ENCODE data around the gene APBB2.

The APBB2 gene

DNA sequence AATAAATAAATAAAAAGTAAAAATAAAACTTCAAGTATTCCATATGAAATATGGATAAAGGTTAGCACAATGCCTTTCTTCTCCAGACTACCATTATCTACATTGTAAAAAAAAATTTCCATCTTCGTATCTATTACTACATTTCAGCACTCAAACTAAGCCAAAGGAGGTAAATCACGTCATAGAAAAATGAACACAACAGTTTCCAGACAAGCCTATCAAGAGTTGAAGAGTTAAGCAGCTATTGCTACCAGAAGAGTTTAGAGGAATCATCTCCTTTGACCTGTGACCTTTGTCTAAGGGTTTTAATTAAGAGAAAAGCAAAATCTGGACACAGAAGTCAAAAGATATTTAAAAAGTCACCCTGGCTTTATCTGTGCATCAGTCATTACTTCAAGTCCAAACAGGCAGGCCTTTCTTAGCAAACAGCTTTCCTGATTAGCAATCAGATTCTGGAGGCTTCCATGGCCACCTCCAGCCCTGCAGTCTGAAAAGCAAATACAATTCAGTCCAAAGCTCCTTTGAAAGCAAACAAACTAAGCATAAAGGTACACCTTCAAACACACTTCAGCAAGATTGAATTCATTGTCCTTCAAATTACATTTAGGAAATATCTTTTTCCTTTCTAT lies 82.2 kb downstream of the APBB2 start:
- DNase-seq = no peak
- Histone ChIP-seq H3K27ac (ENCODE audit: insufficient read depth, low read length, poor library complexity, severe bottlenecking) (no peak overlapping the region), H3K27me3 (replicated peaks; ENCODE audit: control insufficient read depth, insufficient read depth, low read length, poor library complexity, severe bottlenecking) (no peaks in the 10 kb centered on the region), H3K4me1 (ENCODE audit: control insufficient read depth, insufficient read depth, low read length, poor library complexity, severe bottlenecking) (no peaks in the 10 kb centered on the region), H3K36me3 (ENCODE audit: control insufficient read depth, insufficient read depth, low read length) (no peaks in the 10 kb centered on the region), H3K9me3 (ENCODE audit: control insufficient read depth, low read length) (no peaks in the 10 kb centered on the region), H3K4me3 (ENCODE audit: insufficient read depth, low read depth, low read length, poor library complexity, severe bottlenecking) (no peak overlapping the region)

DNA sequence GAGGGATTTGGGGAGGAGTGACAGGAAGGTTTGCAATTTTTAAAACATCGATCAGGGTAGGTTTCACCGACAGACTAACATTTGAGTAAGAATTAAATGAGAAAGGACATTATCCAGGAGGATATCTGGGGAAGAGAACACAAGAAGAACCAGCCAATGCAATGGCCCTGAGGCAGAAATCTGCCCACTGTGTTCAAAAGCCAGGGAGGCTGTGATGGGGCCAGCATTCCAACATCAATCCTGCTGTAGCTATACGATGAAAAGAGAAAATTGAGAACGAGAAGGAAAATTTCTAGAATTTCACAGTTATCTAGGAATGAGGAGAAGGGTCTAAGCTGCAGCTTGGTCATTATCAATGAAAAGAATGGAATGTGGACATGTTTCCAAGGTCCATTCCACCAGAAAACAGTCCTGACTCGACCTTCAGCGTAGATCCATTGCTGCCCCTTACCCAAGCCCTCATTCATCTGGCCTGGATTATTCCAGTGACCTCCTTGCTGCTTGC lies 84.4 kb downstream of the APBB2 start:
- no peaks in the 10 kb centered on the region for H3K9me3 ChIP-seq (ENCODE audit: control insufficient read depth, low read length)
- no peaks in the 10 kb centered on the region for H3K4me1 ChIP-seq (ENCODE audit: control insufficient read depth, insufficient read depth, low read length, poor library complexity, severe bottlenecking)
- DNase-seq = no peak
- no peaks in the 10 kb centered on the region for H3K27me3 ChIP-seq (replicated peaks; ENCODE audit: control insufficient read depth, insufficient read depth, low read length, poor library complexity, severe bottlenecking)
- H3K27ac ChIP-seq (ENCODE audit: insufficient read depth, low read length, poor library complexity, severe bottlenecking) = no peak overlapping the region
- no peaks in the 10 kb centered on the region for H3K36me3 ChIP-seq (ENCODE audit: control insufficient read depth, insufficient read depth, low read length)
- no peak overlapping the region for H3K4me3 ChIP-seq (ENCODE audit: insufficient read depth, low read depth, low read length, poor library complexity, severe bottlenecking)

DNA sequence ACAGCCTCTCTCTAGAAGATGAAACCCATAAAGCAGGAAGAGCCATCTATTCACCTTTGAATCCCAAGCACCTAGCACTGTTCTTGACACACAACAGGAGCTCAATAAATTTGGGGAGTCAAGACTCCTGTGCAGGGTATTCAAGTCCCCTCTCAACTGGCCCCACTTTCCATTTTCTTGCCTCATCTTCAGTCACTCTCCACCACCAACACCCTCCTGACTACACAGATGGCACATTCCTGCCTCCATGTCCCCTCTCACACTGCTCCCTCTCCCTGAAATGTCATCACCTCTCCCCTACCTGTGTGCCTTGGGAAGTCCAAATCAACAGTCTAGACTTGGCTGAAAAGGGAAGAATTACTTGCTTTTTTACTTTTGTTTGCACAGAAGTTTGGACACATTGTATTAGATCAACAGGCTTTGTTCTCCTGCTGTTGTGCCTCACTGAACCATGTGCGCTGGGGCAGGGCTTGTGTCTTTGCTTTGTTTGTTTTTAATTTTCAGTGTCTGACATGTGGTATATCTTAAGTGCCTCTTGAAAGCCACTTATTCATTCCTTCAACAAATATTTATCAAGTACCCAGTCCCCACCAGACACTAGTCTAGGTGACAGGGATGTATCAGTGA lies 85.1 kb downstream of the APBB2 start:
- Histone ChIP-seq H3K36me3 (ENCODE audit: control insufficient read depth, insufficient read depth, low read length) (no peaks in the 10 kb centered on the region), H3K9me3 (ENCODE audit: control insufficient read depth, low read length) (no peaks in the 10 kb centered on the region), H3K4me3 (ENCODE audit: insufficient read depth, low read depth, low read length, poor library complexity, severe bottlenecking) (no peak overlapping the region), H3K27me3 (replicated peaks; ENCODE audit: control insufficient read depth, insufficient read depth, low read length, poor library complexity, severe bottlenecking) (no peaks in the 10 kb centered on the region), H3K4me1 (ENCODE audit: control insufficient read depth, insufficient read depth, low read length, poor library complexity, severe bottlenecking) (no peaks in the 10 kb centered on the region), H3K27ac (ENCODE audit: insufficient read depth, low read length, poor library complexity, severe bottlenecking) (no peak overlapping the region)
- no peak for DNase-seq

DNA sequence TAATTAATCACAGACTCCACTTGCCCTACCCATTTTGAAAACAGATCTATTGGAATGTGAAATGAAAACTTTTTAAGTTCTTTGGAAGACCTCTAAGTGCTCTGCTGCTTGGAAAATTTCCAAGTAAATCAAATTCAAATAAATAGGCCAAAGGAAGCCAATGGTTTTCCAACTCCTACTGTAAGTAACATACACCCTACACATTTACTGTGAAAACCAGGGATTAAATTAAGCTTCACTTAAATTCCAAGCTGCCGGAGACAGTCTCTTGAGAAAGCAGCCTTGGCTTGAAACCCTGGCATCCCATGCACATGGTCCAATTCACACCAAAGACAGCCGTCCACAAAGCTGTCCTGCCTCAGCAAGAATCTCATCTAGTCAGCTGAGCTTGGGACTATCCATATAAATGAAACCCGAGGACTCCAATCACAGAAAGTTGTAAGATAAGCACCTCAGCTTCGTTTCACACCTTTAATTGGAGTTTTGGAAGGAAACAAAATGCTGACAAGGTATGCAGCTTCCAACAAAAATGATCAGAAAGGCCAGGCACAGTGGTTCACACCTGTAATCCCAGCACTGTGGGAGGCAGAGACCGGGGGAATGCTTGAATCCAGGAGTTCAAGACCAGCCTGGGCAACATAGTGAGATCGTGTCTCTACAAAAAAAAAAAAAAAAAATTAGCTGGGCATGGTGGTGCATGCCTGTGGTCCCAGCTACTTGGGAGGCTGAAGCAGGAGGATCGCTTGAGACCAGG lies 88.6 kb downstream of the APBB2 start:
- Histone ChIP-seq H3K36me3 (ENCODE audit: control insufficient read depth, insufficient read depth, low read length) (no peaks in the 10 kb centered on the region), H3K4me3 (ENCODE audit: insufficient read depth, low read depth, low read length, poor library complexity, severe bottlenecking) (no peak overlapping the region), H3K27ac (ENCODE audit: insufficient read depth, low read length, poor library complexity, severe bottlenecking) (no peak overlapping the region), H3K9me3 (ENCODE audit: control insufficient read depth, low read length) (no peaks in the 10 kb centered on the region), H3K27me3 (replicated peaks; ENCODE audit: control insufficient read depth, insufficient read depth, low read length, poor library complexity, severe bottlenecking) (no peaks in the 10 kb centered on the region), H3K4me1 (ENCODE audit: control insufficient read depth, insufficient read depth, low read length, poor library complexity, severe bottlenecking) (no peaks in the 10 kb centered on the region)
- no peak for DNase-seq

DNA sequence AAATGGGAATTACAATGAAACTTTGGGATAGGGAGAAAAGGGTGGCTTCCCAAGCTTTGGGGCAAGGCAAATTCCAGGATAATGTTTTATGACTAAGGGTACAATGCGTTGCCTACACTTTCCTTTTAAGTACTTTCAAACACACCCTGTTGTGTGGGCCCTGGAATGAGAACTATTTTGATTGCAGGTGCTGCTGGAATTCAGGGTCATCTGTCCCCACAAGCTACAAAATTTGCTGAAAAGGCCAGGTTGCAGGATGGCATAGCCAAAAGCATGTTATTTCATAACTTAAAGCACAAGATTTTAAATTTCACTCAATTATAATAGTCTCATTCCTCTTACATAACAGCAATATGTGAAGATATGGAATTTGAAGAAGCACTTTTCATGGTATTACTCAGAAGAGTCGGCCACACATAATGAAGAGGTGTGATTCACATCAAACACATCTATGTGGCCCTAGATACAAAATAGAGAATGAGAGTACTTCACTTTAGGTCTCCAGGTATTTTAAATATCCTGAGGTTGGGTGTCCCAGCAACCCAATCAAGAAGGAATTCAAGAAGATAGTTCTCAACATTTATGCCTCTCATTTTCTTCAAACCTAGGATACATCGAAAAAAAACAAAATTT lies 89.3 kb downstream of the APBB2 start:
- H3K27ac ChIP-seq (ENCODE audit: insufficient read depth, low read length, poor library complexity, severe bottlenecking) = no peak overlapping the region
- DNase-seq = no peak
- no peaks in the 10 kb centered on the region for H3K27me3 ChIP-seq (replicated peaks; ENCODE audit: control insufficient read depth, insufficient read depth, low read length, poor library complexity, severe bottlenecking)
- H3K4me1 ChIP-seq (ENCODE audit: control insufficient read depth, insufficient read depth, low read length, poor library complexity, severe bottlenecking) = no peaks in the 10 kb centered on the region
- no peaks in the 10 kb centered on the region for H3K9me3 ChIP-seq (ENCODE audit: control insufficient read depth, low read length)
- no peak overlapping the region for H3K4me3 ChIP-seq (ENCODE audit: insufficient read depth, low read depth, low read length, poor library complexity, severe bottlenecking)
- no peaks in the 10 kb centered on the region for H3K36me3 ChIP-seq (ENCODE audit: control insufficient read depth, insufficient read depth, low read length)

DNA sequence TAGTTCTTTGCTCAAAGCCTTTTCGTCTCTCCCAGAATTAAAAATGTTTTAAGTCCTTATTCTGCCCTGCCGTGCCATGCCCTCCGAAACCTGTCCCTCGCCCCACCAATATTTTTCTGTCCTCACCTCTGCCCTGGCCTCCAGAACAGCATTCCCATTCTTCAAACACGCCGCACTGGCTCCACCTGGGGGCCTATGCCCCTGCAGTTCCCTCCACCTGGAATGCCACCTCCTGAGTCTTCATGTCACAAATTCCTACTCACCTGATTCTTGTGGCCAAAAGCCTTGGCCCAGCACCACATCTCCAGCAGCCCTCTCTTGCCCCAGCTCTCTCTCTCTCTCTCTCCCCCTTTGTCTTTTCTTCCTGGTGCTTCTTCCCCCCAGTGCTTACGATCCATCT lies 91.6 kb downstream of the APBB2 start:
- DNase-seq = no peak
- H3K9me3 ChIP-seq (ENCODE audit: control insufficient read depth, low read length) = no peaks in the 10 kb centered on the region
- H3K36me3 ChIP-seq (ENCODE audit: control insufficient read depth, insufficient read depth, low read length) = no peaks in the 10 kb centered on the region
- H3K27me3 ChIP-seq (replicated peaks; ENCODE audit: control insufficient read depth, insufficient read depth, low read length, poor library complexity, severe bottlenecking) = no peaks in the 10 kb centered on the region
- H3K27ac ChIP-seq (ENCODE audit: insufficient read depth, low read length, poor library complexity, severe bottlenecking) = no peak overlapping the region
- no peaks in the 10 kb centered on the region for H3K4me1 ChIP-seq (ENCODE audit: control insufficient read depth, insufficient read depth, low read length, poor library complexity, severe bottlenecking)
- no peak overlapping the region for H3K4me3 ChIP-seq (ENCODE audit: insufficient read depth, low read depth, low read length, poor library complexity, severe bottlenecking)

DNA sequence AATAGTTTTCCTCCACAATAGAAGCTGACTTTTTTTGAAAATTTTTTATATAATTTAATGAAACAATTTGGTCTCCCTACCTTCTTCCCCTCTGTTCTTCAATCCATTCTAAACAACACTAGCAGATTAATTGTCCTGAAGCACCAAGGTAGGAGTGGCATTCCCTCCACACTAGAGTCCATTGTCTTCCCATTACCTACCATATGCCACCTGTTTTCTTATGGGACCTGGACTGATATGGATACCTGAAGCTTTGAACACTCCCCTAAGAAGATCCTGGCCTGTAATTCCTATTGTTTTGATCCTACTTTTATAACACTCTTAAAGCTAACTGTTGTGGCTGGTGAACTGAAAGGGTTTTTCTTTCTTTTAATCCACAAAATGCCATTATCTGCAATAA lies 92.0 kb downstream of the APBB2 start:
- no peak overlapping the region for H3K4me3 ChIP-seq (ENCODE audit: insufficient read depth, low read depth, low read length, poor library complexity, severe bottlenecking)
- no peaks in the 10 kb centered on the region for H3K9me3 ChIP-seq (ENCODE audit: control insufficient read depth, low read length)
- no peaks in the 10 kb centered on the region for H3K4me1 ChIP-seq (ENCODE audit: control insufficient read depth, insufficient read depth, low read length, poor library complexity, severe bottlenecking)
- no peak overlapping the region for H3K27ac ChIP-seq (ENCODE audit: insufficient read depth, low read length, poor library complexity, severe bottlenecking)
- no peaks in the 10 kb centered on the region for H3K27me3 ChIP-seq (replicated peaks; ENCODE audit: control insufficient read depth, insufficient read depth, low read length, poor library complexity, severe bottlenecking)
- no peaks in the 10 kb centered on the region for H3K36me3 ChIP-seq (ENCODE audit: control insufficient read depth, insufficient read depth, low read length)
- DNase-seq = no peak

DNA sequence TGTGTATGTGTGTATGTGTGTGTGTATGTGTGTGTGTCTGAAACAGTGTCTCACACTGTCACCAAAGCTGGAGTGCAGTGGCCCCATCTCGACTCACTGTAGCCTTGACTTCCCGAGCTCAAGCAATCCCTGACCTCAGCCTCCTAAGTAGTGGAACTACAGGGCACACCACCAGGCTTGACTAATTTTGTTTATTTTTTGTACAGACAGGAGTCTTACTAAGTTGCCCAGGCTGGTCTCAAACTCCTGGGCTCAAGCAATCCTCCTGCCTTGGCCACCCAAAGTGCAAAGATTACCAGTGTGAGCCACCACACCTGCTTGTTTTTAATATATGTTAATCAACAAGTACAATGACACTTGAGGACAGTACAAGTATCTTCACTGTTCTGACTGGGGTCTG lies 92.4 kb downstream of the APBB2 start:
- no peaks in the 10 kb centered on the region for H3K9me3 ChIP-seq (ENCODE audit: control insufficient read depth, low read length)
- H3K4me1 ChIP-seq (ENCODE audit: control insufficient read depth, insufficient read depth, low read length, poor library complexity, severe bottlenecking) = no peaks in the 10 kb centered on the region
- no peak overlapping the region for H3K4me3 ChIP-seq (ENCODE audit: insufficient read depth, low read depth, low read length, poor library complexity, severe bottlenecking)
- no peak for DNase-seq
- H3K36me3 ChIP-seq (ENCODE audit: control insufficient read depth, insufficient read depth, low read length) = no peaks in the 10 kb centered on the region
- no peak overlapping the region for H3K27ac ChIP-seq (ENCODE audit: insufficient read depth, low read length, poor library complexity, severe bottlenecking)
- no peaks in the 10 kb centered on the region for H3K27me3 ChIP-seq (replicated peaks; ENCODE audit: control insufficient read depth, insufficient read depth, low read length, poor library complexity, severe bottlenecking)

DNA sequence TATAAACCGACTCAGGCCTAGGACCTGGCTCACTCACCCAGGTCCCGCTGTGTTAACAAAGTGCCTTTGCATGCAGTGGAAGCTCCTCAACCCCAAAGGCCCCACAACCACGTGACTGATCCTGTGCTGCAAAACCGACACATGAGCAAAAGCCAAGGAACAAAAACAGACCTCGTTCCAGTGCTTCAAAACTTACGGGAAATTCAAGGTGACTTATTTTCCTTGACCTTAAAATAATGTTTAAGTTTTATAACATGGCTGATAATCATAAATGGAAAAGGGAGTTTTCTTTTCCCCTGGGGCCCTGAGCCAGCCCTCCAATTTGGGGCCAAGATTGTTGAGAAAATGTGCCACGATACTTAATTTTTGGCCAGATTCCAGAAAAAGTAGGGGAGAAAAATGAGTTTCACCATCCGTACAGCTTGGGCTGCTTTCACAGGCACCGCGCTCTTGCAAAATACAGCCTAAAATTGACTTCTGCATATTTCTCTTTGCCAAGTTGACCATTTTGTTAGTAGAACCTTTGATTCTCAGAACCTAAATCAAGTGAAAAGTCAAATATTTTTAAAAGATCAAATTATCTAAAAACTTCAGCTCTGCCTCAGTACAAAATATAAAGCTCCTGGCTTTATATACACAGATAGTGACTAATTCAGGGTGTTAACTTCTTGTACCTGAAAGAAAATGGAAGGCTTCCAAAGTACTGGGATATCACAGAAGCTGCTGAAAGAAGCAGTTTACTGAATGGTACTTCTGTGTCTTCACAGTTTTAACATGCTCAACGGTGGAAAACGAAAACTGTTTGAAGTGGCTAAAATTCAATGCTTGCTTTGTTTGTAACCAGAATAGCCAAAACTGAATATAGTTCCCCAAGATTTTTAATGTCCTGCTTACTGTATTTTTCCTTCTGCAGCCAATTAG lies 93.8 kb downstream of the APBB2 start:
- no peak overlapping the region for H3K4me3 ChIP-seq (ENCODE audit: insufficient read depth, low read depth, low read length, poor library complexity, severe bottlenecking)
- no peak overlapping the region for H3K27ac ChIP-seq (ENCODE audit: insufficient read depth, low read length, poor library complexity, severe bottlenecking)
- no peak for DNase-seq

More for the DNA sequence above, 93.8 kb downstream of the APBB2 start:
- Histone ChIP-seq H3K4me1 (ENCODE audit: control insufficient read depth, insufficient read depth, low read length, poor library complexity, severe bottlenecking) (no peaks in the 10 kb centered on the region), H3K36me3 (ENCODE audit: control insufficient read depth, insufficient read depth, low read length) (no peaks in the 10 kb centered on the region), H3K27me3 (replicated peaks; ENCODE audit: control insufficient read depth, insufficient read depth, low read length, poor library complexity, severe bottlenecking) (no peaks in the 10 kb centered on the region), H3K9me3 (ENCODE audit: control insufficient read depth, low read length) (no peaks in the 10 kb centered on the region)
